Measurements from ENCODE around the gene HMOX2.

Gene HMOX2

DNA sequence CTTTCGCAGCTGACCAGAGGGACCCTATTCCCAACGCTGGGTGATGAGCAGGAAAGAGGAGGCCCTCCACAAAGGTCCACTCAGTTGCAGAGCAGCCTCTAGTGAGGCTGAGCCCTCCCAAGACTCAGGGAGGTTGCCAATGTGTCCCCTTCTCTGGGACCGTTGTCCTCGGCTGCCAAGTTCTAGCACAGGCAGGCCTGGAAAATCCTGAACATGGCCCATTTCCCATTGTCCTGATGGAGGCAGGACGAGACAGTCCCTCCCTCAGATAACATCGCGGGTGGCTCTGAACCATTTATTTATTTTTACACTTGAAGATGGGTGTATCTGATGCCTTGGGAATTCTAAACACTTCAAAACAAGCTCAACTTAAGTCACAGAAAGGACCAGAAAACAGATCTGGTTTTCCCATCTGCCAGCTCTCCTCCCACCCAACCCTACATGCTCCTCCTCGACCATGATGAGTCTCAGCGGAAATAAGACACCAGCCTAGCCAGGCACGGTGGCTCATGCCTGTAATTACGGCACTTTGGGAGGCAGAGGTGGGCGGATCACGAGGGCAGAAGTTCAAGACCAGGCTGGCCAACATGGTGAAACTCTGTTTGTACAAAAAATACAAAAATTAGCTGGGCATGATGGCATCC lies 49.6 kb downstream of the HMOX2 start:
- no peaks in the 10 kb centered on the region for H3K27me3 ChIP-seq (ENCODE audit: insufficient read depth, low read length)
- H3K4me1 ChIP-seq (ENCODE audit: insufficient read depth, low read length, severe bottlenecking) = peaks cover 31% of the 10 kb centered on the region
- no peaks in the 10 kb centered on the region for H4K20me1 ChIP-seq (ENCODE audit: insufficient read depth, low read length)
- no peaks in the 10 kb centered on the region for H3F3A ChIP-seq (ENCODE audit: insufficient read depth, low read length)
- no peak overlapping the region for H3K9ac ChIP-seq (ENCODE audit: low read length)
- TF ChIP-seq EZH2 (IDR thresholded peaks at IDR 0.05; ENCODE audit: borderline replicate concordance, low read length) = no peak
- TF ChIP-seq, protein P1, sequence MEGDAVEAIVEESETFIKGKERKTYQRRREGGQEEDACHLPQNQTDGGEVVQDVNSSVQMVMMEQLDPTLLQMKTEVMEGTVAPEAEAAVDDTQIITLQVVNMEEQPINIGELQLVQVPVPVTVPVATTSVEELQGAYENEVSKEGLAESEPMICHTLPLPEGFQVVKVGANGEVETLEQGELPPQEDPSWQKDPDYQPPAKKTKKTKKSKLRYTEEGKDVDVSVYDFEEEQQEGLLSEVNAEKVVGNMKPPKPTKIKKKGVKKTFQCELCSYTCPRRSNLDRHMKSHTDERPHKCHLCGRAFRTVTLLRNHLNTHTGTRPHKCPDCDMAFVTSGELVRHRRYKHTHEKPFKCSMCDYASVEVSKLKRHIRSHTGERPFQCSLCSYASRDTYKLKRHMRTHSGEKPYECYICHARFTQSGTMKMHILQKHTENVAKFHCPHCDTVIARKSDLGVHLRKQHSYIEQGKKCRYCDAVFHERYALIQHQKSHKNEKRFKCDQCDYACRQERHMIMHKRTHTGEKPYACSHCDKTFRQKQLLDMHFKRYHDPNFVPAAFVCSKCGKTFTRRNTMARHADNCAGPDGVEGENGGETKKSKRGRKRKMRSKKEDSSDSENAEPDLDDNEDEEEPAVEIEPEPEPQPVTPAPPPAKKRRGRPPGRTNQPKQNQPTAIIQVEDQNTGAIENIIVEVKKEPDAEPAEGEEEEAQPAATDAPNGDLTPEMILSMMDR (IDR thresholded peaks at IDR 0.05; ENCODE audit: low read length) = no peak
- H3K9me3 ChIP-seq (ENCODE audit: low read length) = no peaks in the 10 kb centered on the region
- H3K9me2 ChIP-seq (ENCODE audit: low read depth, low read length) = no peaks in the 10 kb centered on the region
- no peaks in the 10 kb centered on the region for H3K36me3 ChIP-seq (ENCODE audit: insufficient read depth, low read length)
- no peak overlapping the region for H2AFZ ChIP-seq (ENCODE audit: low read length)
- H3K79me2 ChIP-seq (ENCODE audit: insufficient read depth, low read length) = no peaks in the 10 kb centered on the region
- H3K4me2 ChIP-seq (ENCODE audit: low read length) = no peak overlapping the region
- H3K4me3 ChIP-seq (ENCODE audit: low read depth, low read length, poor library complexity, severe bottlenecking) = no peak overlapping the region
- H3K27ac ChIP-seq (ENCODE audit: low read depth, low read length, poor library complexity, severe bottlenecking) = no peak overlapping the region

DNA sequence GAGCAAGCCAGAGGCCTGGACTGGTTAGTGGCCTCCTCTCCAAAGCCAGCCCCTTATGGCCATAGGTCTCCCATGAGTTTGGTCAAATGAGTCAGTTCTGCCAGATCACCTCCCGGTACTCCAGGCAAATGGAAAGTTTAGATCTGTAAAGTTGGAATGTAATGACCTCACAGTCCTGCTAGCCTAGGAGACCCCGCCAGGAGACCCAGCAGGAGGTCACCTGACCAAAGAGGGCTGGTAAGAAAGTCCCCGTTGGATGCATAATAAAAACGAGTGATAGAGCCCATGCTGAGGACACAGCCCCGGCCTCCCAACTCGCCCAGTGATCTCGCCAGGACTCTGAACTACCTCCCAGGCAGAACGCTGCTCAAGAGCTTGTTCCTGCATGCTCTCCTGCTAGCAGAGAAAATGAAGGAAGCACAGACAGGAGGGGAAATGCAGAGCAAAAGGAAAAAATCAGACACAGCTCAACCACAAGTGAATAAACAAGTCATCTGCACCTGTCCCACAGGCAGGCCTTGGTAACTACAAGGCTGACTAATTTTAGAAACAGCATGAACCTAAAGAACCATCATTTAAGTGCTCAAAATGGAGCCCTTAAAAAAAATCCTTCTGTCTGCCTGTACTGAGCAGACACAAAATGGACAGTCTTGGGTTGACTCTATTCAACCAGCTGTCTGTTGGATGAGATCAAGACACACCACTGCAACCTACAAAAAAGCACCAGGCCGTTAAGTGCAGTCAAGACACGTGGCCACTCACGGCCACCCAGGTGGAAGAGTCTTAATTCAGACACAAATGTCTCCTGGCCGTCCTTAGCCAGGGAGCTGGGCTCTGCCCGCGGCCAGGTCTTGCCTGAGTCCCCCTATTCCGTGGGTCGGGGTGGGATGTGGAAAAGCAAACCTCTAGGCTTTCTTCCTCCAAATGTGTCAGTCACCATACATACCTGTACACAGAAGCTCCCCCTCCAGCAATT lies 53.2 kb downstream of the HMOX2 start:
- peak overlapping the region; percentile 5 for H3K4me3 ChIP-seq (ENCODE audit: low read depth, low read length, poor library complexity, severe bottlenecking)
- H3K9ac ChIP-seq (ENCODE audit: low read length) = peak overlapping the region; percentile 36
- H2AFZ ChIP-seq (ENCODE audit: low read length) = peak overlapping the region; percentile 40; the same call in 1 of the 2 replicates
- no peaks in the 10 kb centered on the region for H3K9me3 ChIP-seq (ENCODE audit: low read length)
- H3K27ac ChIP-seq (ENCODE audit: low read depth, low read length, poor library complexity, severe bottlenecking) = peak overlapping the region; percentile 86
- H4K20me1 ChIP-seq (ENCODE audit: insufficient read depth, low read length) = no peaks in the 10 kb centered on the region
- no peaks in the 10 kb centered on the region for H3K79me2 ChIP-seq (ENCODE audit: insufficient read depth, low read length)
- H3K27me3 ChIP-seq (ENCODE audit: insufficient read depth, low read length) = no peaks in the 10 kb centered on the region
- no peaks in the 10 kb centered on the region for H3K36me3 ChIP-seq (ENCODE audit: insufficient read depth, low read length)
- TF ChIP-seq EZH2 (IDR thresholded peaks at IDR 0.05; ENCODE audit: borderline replicate concordance, low read length) = no peak
- TF ChIP-seq, protein P1 (IDR thresholded peaks at IDR 0.05; ENCODE audit: low read length) = no peak
- H3F3A ChIP-seq (ENCODE audit: insufficient read depth, low read length) = no peaks in the 10 kb centered on the region
- peak overlapping the region; percentile 49 for H3K4me2 ChIP-seq (ENCODE audit: low read length)
- H3K4me1 ChIP-seq (ENCODE audit: insufficient read depth, low read length, severe bottlenecking) = peaks cover 38% of the 10 kb centered on the region
- no peaks in the 10 kb centered on the region for H3K9me2 ChIP-seq (ENCODE audit: low read depth, low read length)

DNA sequence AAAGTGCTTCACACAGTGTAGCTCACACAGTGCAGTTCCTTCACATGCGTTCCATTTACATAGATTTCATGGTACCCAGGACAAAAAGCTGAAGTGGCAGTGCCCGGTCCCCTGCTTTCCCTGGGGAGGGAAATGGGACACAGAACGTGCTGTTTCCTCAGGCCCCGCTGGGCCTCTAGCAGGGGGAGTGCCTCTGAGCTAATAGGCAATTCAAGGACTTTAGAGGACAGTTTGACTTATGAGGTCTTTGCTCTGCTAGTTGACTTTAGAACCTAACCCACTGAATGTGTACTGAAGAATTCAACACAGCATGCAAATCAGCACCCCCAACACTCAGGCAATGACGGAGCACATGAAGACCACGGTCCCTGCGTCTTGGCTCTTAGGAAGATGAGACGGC lies 55.6 kb downstream of the HMOX2 start:
- Histone ChIP-seq H3K27me3 (ENCODE audit: insufficient read depth, low read length) (no peaks in the 10 kb centered on the region), H3F3A (ENCODE audit: insufficient read depth, low read length) (no peaks in the 10 kb centered on the region), H4K20me1 (ENCODE audit: insufficient read depth, low read length) (no peaks in the 10 kb centered on the region), H3K36me3 (ENCODE audit: insufficient read depth, low read length) (no peaks in the 10 kb centered on the region), H2AFZ (ENCODE audit: low read length) (no peak overlapping the region), H3K9ac (ENCODE audit: low read length) (no peak overlapping the region), H3K27ac (ENCODE audit: low read depth, low read length, poor library complexity, severe bottlenecking) (no peak overlapping the region), H3K9me3 (ENCODE audit: low read length) (no peaks in the 10 kb centered on the region), H3K4me3 (ENCODE audit: low read depth, low read length, poor library complexity, severe bottlenecking) (no peak overlapping the region), H3K79me2 (ENCODE audit: insufficient read depth, low read length) (no peaks in the 10 kb centered on the region), H3K4me2 (ENCODE audit: low read length) (no peak overlapping the region), H3K4me1 (ENCODE audit: insufficient read depth, low read length, severe bottlenecking) (peaks cover 36% of the 10 kb centered on the region), H3K9me2 (ENCODE audit: low read depth, low read length) (no peaks in the 10 kb centered on the region)
- TF ChIP-seq EZH2 (IDR thresholded peaks at IDR 0.05; ENCODE audit: borderline replicate concordance, low read length) = no peak
- TF ChIP-seq, protein P1 (IDR thresholded peaks at IDR 0.05; ENCODE audit: low read length) = no peak
